ENCODE measurements around the gene TNFAIP8.

Gene TNFAIP8

DNA sequence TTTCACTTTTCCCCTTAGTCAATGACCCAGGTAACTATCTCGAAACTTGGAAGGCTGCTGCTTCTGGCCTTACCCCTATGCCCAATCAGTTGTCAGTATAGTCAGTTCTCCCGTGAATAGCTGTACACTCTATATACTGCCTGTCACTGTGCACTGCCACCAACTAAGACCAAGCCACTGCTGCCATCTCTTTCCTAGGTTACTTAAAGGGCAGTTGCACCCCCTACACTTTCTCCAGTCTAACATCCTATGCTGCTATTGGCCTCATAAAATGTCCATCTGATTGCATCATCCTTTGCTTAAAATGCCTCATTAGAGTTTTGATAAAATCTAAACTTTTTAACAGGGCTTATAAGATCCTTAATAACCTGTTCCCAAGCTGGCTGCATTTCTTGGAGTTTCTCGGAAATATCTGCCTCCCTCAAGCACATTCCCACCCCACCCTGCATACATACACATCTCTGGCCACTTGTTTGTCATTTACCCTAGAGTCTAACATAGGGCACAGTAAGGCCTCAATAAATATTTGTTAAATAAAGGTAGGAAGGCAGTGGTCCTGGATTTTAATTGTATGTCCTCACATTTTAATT is 32.8 kb upstream of the TNFAIP8 start:
- TF ChIP-seq, protein P1, sequence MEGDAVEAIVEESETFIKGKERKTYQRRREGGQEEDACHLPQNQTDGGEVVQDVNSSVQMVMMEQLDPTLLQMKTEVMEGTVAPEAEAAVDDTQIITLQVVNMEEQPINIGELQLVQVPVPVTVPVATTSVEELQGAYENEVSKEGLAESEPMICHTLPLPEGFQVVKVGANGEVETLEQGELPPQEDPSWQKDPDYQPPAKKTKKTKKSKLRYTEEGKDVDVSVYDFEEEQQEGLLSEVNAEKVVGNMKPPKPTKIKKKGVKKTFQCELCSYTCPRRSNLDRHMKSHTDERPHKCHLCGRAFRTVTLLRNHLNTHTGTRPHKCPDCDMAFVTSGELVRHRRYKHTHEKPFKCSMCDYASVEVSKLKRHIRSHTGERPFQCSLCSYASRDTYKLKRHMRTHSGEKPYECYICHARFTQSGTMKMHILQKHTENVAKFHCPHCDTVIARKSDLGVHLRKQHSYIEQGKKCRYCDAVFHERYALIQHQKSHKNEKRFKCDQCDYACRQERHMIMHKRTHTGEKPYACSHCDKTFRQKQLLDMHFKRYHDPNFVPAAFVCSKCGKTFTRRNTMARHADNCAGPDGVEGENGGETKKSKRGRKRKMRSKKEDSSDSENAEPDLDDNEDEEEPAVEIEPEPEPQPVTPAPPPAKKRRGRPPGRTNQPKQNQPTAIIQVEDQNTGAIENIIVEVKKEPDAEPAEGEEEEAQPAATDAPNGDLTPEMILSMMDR (IDR thresholded peaks at IDR 0.05; ENCODE audit: low read depth, low read length, missing control alignments) = no peak
- no peaks in the 10 kb centered on the region for H3K27me3 ChIP-seq (replicated peaks)
- H3K27ac ChIP-seq = peak overlapping the region; percentile 77
- DNase-seq = no peak
- no peaks in the 10 kb centered on the region for H3K36me3 ChIP-seq (replicated peaks)
- H3K4me3 ChIP-seq (ENCODE audit: low read depth, low read length) = no peak overlapping the region
- in situ Hi-C loops (cut with HindIII; ENCODE audit: low pct_ligation_motif_present, low sequenced_read_pairs) = no loop called here

DNA sequence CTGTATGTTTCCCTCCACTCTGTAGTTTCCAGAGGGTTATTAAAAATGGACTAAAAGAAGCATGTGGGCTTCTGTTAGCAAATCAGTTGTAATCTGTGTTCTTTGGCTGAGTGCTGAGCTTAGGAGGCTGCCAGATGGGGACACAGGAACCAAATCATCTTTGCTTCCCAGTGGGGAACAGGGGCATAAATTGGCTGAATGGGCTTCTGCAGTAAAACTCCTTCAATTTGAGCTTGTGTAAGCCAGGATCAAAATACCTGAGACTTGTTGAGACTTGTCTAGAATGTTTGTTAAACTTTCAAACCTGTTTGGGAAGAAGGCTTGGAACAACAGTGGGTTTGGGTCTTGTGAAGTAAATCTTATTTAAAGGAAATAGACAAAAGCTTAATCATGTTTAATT is 32.2 kb upstream of the TNFAIP8 start:
- TF ChIP-seq, protein P1 (IDR thresholded peaks at IDR 0.05; ENCODE audit: low read depth, low read length, missing control alignments) = no peak
- in situ Hi-C loops (cut with HindIII; ENCODE audit: low pct_ligation_motif_present, low sequenced_read_pairs) = no loop called here
- no peak overlapping the region for H3K4me3 ChIP-seq (ENCODE audit: low read depth, low read length)
- no peaks in the 10 kb centered on the region for H3K27me3 ChIP-seq (replicated peaks)
- DNase-seq = no peak
- H3K27ac ChIP-seq = peak overlapping the region; percentile 77
- H3K36me3 ChIP-seq (replicated peaks) = no peaks in the 10 kb centered on the region

DNA sequence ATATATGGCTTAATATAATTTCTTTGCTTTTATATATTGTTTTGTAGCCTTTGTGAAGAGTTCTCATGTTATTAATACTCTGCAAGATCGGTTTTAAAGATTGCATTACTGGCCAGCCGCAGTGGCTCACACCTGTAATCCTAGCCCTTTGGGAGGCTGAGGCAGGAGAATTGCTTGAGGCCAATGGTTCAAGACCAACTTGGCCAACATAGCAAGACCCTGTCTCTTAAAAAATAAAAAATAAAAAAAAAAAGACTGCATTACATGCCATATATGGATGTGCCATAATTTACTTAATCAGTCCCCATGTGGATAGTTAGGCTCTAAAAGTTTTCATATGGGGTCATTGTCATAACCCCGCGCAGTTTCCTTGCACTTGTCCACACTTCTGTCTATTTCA is 31.0 kb upstream of the TNFAIP8 start:
- DNase-seq = no peak
- no peak overlapping the region for H3K4me3 ChIP-seq (ENCODE audit: low read depth, low read length)
- peak overlapping the region; percentile 77 for H3K27ac ChIP-seq
- no peaks in the 10 kb centered on the region for H3K36me3 ChIP-seq (replicated peaks)
- TF ChIP-seq, protein P1 (IDR thresholded peaks at IDR 0.05; ENCODE audit: low read depth, low read length, missing control alignments) = no peak
- no peaks in the 10 kb centered on the region for H3K27me3 ChIP-seq (replicated peaks)
- in situ Hi-C loops (cut with HindIII; ENCODE audit: low pct_ligation_motif_present, low sequenced_read_pairs) = no loop called here

DNA sequence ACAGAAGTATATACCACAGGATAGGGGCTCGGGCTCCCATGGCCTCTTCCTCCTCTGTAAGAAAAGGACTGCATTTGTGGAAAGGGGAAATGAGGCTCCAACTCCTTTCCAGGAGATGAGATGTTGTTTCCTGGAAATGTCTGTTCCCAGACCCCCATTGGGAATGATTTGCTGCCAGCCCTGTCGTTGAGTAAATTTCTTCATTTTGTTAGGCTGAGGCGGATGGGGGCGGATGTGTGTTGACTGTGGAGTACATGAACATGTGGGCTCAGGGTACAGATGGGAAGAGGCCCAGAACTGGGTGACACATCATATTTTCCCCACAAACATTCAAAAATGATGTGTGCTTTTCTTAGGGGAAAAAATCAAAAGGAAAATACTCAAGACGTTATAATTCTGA is 28.8 kb upstream of the TNFAIP8 start:
- in situ Hi-C loops (cut with HindIII; ENCODE audit: low pct_ligation_motif_present, low sequenced_read_pairs) = no loop called here
- DNase-seq = no peak
- no peak overlapping the region for H3K27ac ChIP-seq
- no peaks in the 10 kb centered on the region for H3K27me3 ChIP-seq (replicated peaks)
- TF ChIP-seq, protein P1 (IDR thresholded peaks at IDR 0.05; ENCODE audit: low read depth, low read length, missing control alignments) = no peak
- no peak overlapping the region for H3K4me3 ChIP-seq (ENCODE audit: low read depth, low read length)
- H3K36me3 ChIP-seq (replicated peaks) = no peaks in the 10 kb centered on the region

DNA sequence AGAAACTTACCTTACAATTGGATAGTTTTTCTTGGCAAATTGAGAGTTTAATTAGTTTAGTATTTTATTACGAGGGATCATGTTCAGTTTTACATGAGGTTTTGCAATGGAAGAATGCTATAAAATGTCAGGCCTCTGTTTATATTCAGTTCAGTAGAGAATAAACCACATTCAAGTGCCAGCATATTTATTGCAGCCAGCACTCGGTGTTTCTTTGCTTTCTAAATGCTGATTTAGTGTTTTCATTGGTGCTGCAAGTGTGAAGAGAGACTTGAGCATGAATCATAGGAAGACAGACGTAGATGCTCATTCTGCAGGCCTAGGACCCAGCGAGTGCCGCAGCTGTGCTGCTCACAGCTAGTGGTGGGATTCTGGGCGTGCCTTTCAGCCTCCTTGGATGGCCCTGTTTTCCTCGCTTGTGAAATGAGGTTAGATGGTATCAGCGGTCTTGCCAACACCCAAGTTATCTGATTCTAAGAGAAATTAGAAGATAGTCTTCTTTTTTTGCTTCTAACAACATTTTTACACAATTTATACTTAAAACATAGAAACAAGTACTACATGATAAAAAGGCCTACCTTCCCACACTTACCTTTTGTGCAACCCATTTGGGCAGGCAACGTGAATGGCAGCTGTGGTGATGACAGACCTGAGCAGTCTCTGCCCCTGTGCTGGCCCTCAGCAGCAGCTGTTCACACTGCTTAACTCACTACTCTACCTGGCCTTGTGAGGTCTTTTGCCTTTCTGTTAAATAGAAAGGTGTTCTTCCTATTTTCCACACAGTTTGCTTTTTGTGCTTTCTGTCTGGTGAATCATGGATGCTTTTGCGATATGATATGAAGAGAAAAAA is 26.8 kb upstream of the TNFAIP8 start:
- Histone ChIP-seq H3K36me3 (replicated peaks) (no peaks in the 10 kb centered on the region), H3K4me3 (ENCODE audit: low read depth, low read length) (no peak overlapping the region), H3K27me3 (replicated peaks) (no peaks in the 10 kb centered on the region), H3K27ac (no peak overlapping the region)
- peak; percentile 69 for DNase-seq
- in situ Hi-C loops (cut with HindIII; ENCODE audit: low pct_ligation_motif_present, low sequenced_read_pairs) = no loop called here
- TF ChIP-seq, protein P1 (IDR thresholded peaks at IDR 0.05; ENCODE audit: low read depth, low read length, missing control alignments) = no peak

Measured in brain microvascular endothelial cell (primary cell).